ENCODE data around the gene ZBTB20.

Gene ZBTB20

GRCh38 chr3:115004201-115005140 lies 142.6 kb downstream of the ZBTB20 start:
- no peak for DNase-seq

- DNase-seq: no peak
These were observed 148.0 kb downstream of the ZBTB20 start for GRCh38 chr3:114998971-114999579.

GRCh38 chr3:114994554-114995341 lies 152.3 kb downstream of the ZBTB20 start:
- DNase-seq: no peak

- DNase-seq: no peak
These were observed 161.3 kb downstream of the ZBTB20 start for GRCh38 chr3:114985776-114986175.

GRCh38 chr3:114983248-114983647 lies 163.8 kb downstream of the ZBTB20 start:
- DNase-seq: no peak

- DNase-seq: no peak
These were observed 172.7 kb downstream of the ZBTB20 start for GRCh38 chr3:114974387-114974786.

- no peak for DNase-seq
These were observed 173.6 kb downstream of the ZBTB20 start for GRCh38 chr3:114973536-114973935.

GRCh38 chr3:114967168-114967567 lies 179.9 kb downstream of the ZBTB20 start:
- DNase-seq: no peak

- DNase-seq: no peak
These were observed 184.9 kb downstream of the ZBTB20 start for GRCh38 chr3:114962189-114962588.

GRCh38 chr3:114958930-114959329 lies 188.2 kb downstream of the ZBTB20 start:
- no peak for DNase-seq

GRCh38 chr3:114953800-114954199 lies 193.3 kb downstream of the ZBTB20 start:
- no peak for DNase-seq

- DNase-seq: no peak
These were observed 193.8 kb downstream of the ZBTB20 start for GRCh38 chr3:114953215-114953799.

GRCh38 chr3:114942773-114943172 lies 204.3 kb downstream of the ZBTB20 start:
- no peak for DNase-seq

- DNase-seq: no peak
These were observed 205.3 kb downstream of the ZBTB20 start for GRCh38 chr3:114941626-114942309.

- DNase-seq: peak; percentile 37
These were observed 207.2 kb downstream of the ZBTB20 start for GRCh38 chr3:114939920-114940319.

GRCh38 chr3:114933407-114933806 lies 213.7 kb downstream of the ZBTB20 start:
- no peak for DNase-seq

GRCh38 chr3:114929971-114930732 lies 216.9 kb downstream of the ZBTB20 start:
- DNase-seq: no peak

- no peak for DNase-seq
These were observed 218.0 kb downstream of the ZBTB20 start for GRCh38 chr3:114928989-114929640.

- DNase-seq: no peak
These were observed 242.5 kb downstream of the ZBTB20 start for GRCh38 chr3:114904633-114905032.

GRCh38 chr3:114903213-114903612 lies 243.9 kb downstream of the ZBTB20 start:
- DNase-seq: no peak

GRCh38 chr3:114902691-114903101 lies 244.4 kb downstream of the ZBTB20 start:
- no peak for DNase-seq

Data from NCI-H2081 treated with DMSO at 0.1 percent for 48 hours (cell line).